Amygdala (tissue), 56 donors: ENCODE measurements around the gene ARL16.
A peak's percentile ranks its signal among the peaks of the same experiment; 100 is the strongest.

Experiments used
- DNase-seq, 56 donors: peaks; one replicate each; lab custom pipeline; 2025; lab: John Stamatoyannopoulos, UW

Gene ARL16

GRCh38 chr17:81683584-81684441 is at the start of gene ARL16, which contains the start of gene HGS:
Gene ARL16, minus strand, starts transcription at chr17:81683797. Its CDS starts 44 bp downstream, at chr17:81683753.
Gene HGS, plus strand, starts transcription at chr17:81684011. Its CDS starts 56 bp downstream, at chr17:81684067.
- peak; percentile 45 to 99 (median 94) for DNase-seq

GRCh38 chr17:81727324-81728031 is 43.9 kb upstream of the ARL16 start:
- no peak for DNase-seq

- DNase-seq, result no peak
Measured at GRCh38 chr17:81726004-81726403, 42.4 kb upstream of the ARL16 start.

GRCh38 chr17:81725439-81725838 is 41.8 kb upstream of the ARL16 start:
- no peak for DNase-seq

GRCh38 chr17:81723651-81724209 is 40.1 kb upstream of the ARL16 start:
- DNase-seq, result no peak

- DNase-seq, result peak in 29 of 56 donors; percentile 5 to 72 (median 34)
Measured at GRCh38 chr17:81722184-81723120, 38.9 kb upstream of the ARL16 start.

- DNase-seq, result no peak
Measured at GRCh38 chr17:81720267-81721071, 36.9 kb upstream of the ARL16 start.

GRCh38 chr17:81719410-81720266 is 36.0 kb upstream of the ARL16 start:
- DNase-seq, result peak in 19 of 56 donors; percentile 4 to 73 (median 38)

GRCh38 chr17:81717766-81718089 is 34.1 kb upstream of the ARL16 start:
- DNase-seq, result no peak

GRCh38 chr17:81717049-81717765 is 33.6 kb upstream of the ARL16 start:
- DNase-seq, result no peak

- DNase-seq, result no peak
Measured at GRCh38 chr17:81716674-81716996, 33.0 kb upstream of the ARL16 start.

- DNase-seq, result no peak
Measured at GRCh38 chr17:81715872-81716673, 32.5 kb upstream of the ARL16 start.

GRCh38 chr17:81715107-81715871 is 31.7 kb upstream of the ARL16 start:
- DNase-seq, result no peak

- no peak for DNase-seq
Measured at GRCh38 chr17:81714412-81715106, 31.0 kb upstream of the ARL16 start.

- DNase-seq, result no peak
Measured at GRCh38 chr17:81713556-81714411, 30.2 kb upstream of the ARL16 start.
